WTC11 (cell line): ENCODE measurements around the gene SUPT16H. TPM values are rescaled to one million over a fixed set of nuclear protein-coding genes. Genes with fewer than 3 reads are reported as not detected.
A peak's percentile ranks its signal among the peaks of the same experiment; 100 is the strongest.
"Not testable (repeated sequence)": the region's sequence is repeated elsewhere in the genome, so short reads cannot be mapped to it uniquely, and the experiment has no call there.

Experiments used
- ATAC-seq: fragments of 200-7000 bp; cut with Tn5 transposase; 2 replicates; pipeline ENCODE4 v1.10.0; 2021; ENCODE audit warnings: mild to moderate bottlenecking, moderate library complexity
- CTCF ChIA-PET: fragments of 300-600 bp; sonication (Branson Sonifier 250); formaldehyde crosslinking; loops from one replicate; lab custom pipeline; 2021; ENCODE audit warnings: antibody characterized with exemption; lab: Charles Lee
- POLR2A ChIA-PET: fragments of 350-600 bp; sonication (Branson Sonifier 250); formaldehyde crosslinking; loops from one replicate; lab custom pipeline; 2021; ENCODE audit warnings: antibody characterized with exemption; lab: Charles Lee
- DNase-seq: peaks from one replicate; pipeline ENCODE4 v3.0.0; 2021; ENCODE audit warnings: low spot score
- H3K27ac Mint-ChIP-seq: 2 replicates; pipeline ENCODE4 v1.8.0; 2021; ENCODE audit warnings: mixed read lengths
- H3K27me3 Mint-ChIP-seq: 2 replicates; pipeline ENCODE4 v1.8.0; 2021; ENCODE audit warnings: low read depth, mild to moderate bottlenecking, moderate library complexity, mixed read lengths
- H3K36me3 Mint-ChIP-seq: 2 replicates; pipeline ENCODE4 v1.8.0; 2021; ENCODE audit warnings: mixed read lengths
- H3K4me1 Mint-ChIP-seq: 2 replicates; pipeline ENCODE4 v1.8.0; 2022; ENCODE audit warnings: mixed read lengths
- H3K4me3 Mint-ChIP-seq: 2 replicates; pipeline ENCODE4 v1.8.0; 2021; ENCODE audit warnings: mild to moderate bottlenecking, moderate library complexity, mixed read lengths
- H3K9me3 Mint-ChIP-seq: 2 replicates; pipeline ENCODE4 v1.8.0; 2021; ENCODE audit warnings: mixed read lengths
- ATF1 ChIP-seq: sonication (generic); formaldehyde crosslinking; IDR thresholded peaks from 2 replicates; pipeline ENCODE4 v1.8.1; 2023; ENCODE audit warnings: mild to moderate bottlenecking, moderate library complexity, missing genetic modification reagents
- ETV6 ChIP-seq: sonication (generic); formaldehyde crosslinking; IDR thresholded peaks from 2 replicates; pipeline ENCODE4 v1.8.1; 2022; ENCODE audit warnings: mild to moderate bottlenecking, missing genetic modification reagents
- FOXK1 ChIP-seq: sonication (generic); formaldehyde crosslinking; IDR thresholded peaks from 2 replicates; pipeline ENCODE4 v1.8.0; 2022; ENCODE audit warnings: mild to moderate bottlenecking, moderate library complexity, missing genetic modification reagents
- FOXP1 ChIP-seq: sonication (generic); formaldehyde crosslinking; IDR thresholded peaks from 2 replicates; pipeline ENCODE4 v1.8.0; 2022; ENCODE audit warnings: missing genetic modification reagents, mild to moderate bottlenecking, moderate library complexity, borderline replicate concordance
- HMGA2 ChIP-seq: fragments of 250-450 bp; sonication (Bioruptor Pico); IDR thresholded peaks from 2 replicates; pipeline ENCODE4 v1.4.0; 2021; ENCODE audit warnings: mild to moderate bottlenecking, moderate library complexity
- JAZF1 ChIP-seq: fragments of 250-450 bp; sonication (Bioruptor Pico); IDR thresholded peaks from 2 replicates; pipeline ENCODE4 v1.9.0; 2021; ENCODE audit warnings: moderate library complexity, mild to moderate bottlenecking, inconsistent platforms
- JUN ChIP-seq: sonication (generic); formaldehyde crosslinking; IDR thresholded peaks from 2 replicates; pipeline ENCODE4 v1.8.0; 2023; ENCODE audit warnings: mild to moderate bottlenecking, missing genetic modification reagents
- KAT7 ChIP-seq: sonication (generic); formaldehyde crosslinking; IDR thresholded peaks from 2 replicates; pipeline ENCODE4 v1.8.1; 2023; ENCODE audit warnings: missing genetic modification reagents, mild to moderate bottlenecking, borderline replicate concordance
- MYBL2 ChIP-seq: sonication (generic); formaldehyde crosslinking; IDR thresholded peaks from 2 replicates; pipeline ENCODE4 v1.8.1; 2023; ENCODE audit warnings: mild to moderate bottlenecking, moderate library complexity, missing genetic modification reagents
- NR2C2 ChIP-seq: sonication (generic); formaldehyde crosslinking; IDR thresholded peaks from 2 replicates; pipeline ENCODE4 v1.8.0; 2022; ENCODE audit warnings: mild to moderate bottlenecking, missing genetic modification reagents
- ZBTB21 ChIP-seq: sonication (generic); formaldehyde crosslinking; IDR thresholded peaks from 2 replicates; pipeline ENCODE4 v1.8.1; 2023; ENCODE audit warnings: mild to moderate bottlenecking, missing genetic modification reagents, borderline replicate concordance
- ZNF121 ChIP-seq: sonication (generic); formaldehyde crosslinking; IDR thresholded peaks from 2 replicates; pipeline ENCODE4 v1.8.0; 2023; ENCODE audit warnings: missing genetic modification reagents
- ZNF232 ChIP-seq: sonication (generic); formaldehyde crosslinking; IDR thresholded peaks from 2 replicates; pipeline ENCODE4 v1.8.0; 2022; ENCODE audit warnings: mild to moderate bottlenecking, missing genetic modification reagents
- ZNF416 ChIP-seq: fragments of 250-450 bp; sonication (Bioruptor Pico); IDR thresholded peaks from 2 replicates; pipeline ENCODE4 v1.9.0; 2021; ENCODE audit warnings: mild to moderate bottlenecking, inconsistent platforms
- total RNA-seq: library from RNA; stranded (reverse); gene quantifications from 3 replicates; pipeline ENCODE4 v1.2.3, GENCODE V29; 2021
- TF ChIP-seq, protein P1 (sequence below): sonication (generic); formaldehyde crosslinking; IDR thresholded peaks from 2 replicates; pipeline ENCODE4 v1.8.1; 2022; ENCODE audit warnings: missing genetic modification reagents, borderline replicate concordance
- TF ChIP-seq, protein P2 (sequence below): sonication (generic); formaldehyde crosslinking; IDR thresholded peaks from 2 replicates; pipeline ENCODE4 v1.8.1; 2022; ENCODE audit warnings: low read depth, missing genetic modification reagents, borderline replicate concordance
- TF ChIP-seq, protein P3 (sequence below): fragments of 250-450 bp; sonication (Bioruptor Pico); IDR thresholded peaks from 2 replicates; pipeline ENCODE4 v1.9.0; 2021; ENCODE audit warnings: mild to moderate bottlenecking
- TF ChIP-seq, protein P4 (sequence below): sonication (generic); formaldehyde crosslinking; IDR thresholded peaks from 2 replicates; pipeline ENCODE4 v1.8.1; 2023; ENCODE audit warnings: mild to moderate bottlenecking, missing genetic modification reagents, borderline replicate concordance
- TF ChIP-seq, protein P5 (sequence below): fragments of 250-450 bp; sonication (Bioruptor Pico); IDR thresholded peaks from 2 replicates; pipeline ENCODE4 v1.9.0; 2021; ENCODE audit warnings: moderate library complexity, mild to moderate bottlenecking, inconsistent platforms, borderline replicate concordance

Gene SUPT16H
- total RNA-seq, 1 experiment from 2014 or later, result 178 TPM

DNA sequence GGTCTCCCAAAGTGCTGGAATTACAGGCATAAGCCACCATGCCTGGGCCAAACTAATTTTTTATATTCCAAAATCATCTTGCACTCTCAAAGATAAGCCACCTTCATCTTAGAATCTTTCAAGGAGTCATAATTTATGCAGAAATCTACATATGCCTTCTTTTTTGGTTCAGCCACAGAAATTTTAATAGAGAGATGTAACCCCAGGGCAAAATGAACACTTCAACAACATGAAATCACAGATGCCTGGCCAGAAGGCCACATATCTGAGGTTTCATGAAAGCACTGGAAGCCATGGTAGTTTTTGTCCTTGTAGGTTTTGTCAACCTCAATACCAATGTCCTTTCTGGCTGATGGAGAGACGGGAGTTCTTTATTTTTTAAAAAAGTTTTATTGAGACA, 9.8 kb downstream of the SUPT16H start:
- no peak overlapping the region for H3K4me3 Mint-ChIP-seq
- no peaks in the 10 kb centered on the region for H3K4me1 Mint-ChIP-seq
- ATAC-seq, result no peak
- ChIA-PET CTCF (no interaction called here), POLR2A (no interaction called here)
- no peak for DNase-seq
- TF ChIP-seq ETV6 (CRISPR knock-in tag) (no peak), HMGA2 (CRISPR knock-in tag) (no peak), ZNF232 (CRISPR knock-in tag) (no peak), ZBTB21 (no peak), MYBL2 (no peak), NR2C2 (CRISPR knock-in tag) (no peak), JAZF1 (no peak)
- TF ChIP-seq, protein P1, sequence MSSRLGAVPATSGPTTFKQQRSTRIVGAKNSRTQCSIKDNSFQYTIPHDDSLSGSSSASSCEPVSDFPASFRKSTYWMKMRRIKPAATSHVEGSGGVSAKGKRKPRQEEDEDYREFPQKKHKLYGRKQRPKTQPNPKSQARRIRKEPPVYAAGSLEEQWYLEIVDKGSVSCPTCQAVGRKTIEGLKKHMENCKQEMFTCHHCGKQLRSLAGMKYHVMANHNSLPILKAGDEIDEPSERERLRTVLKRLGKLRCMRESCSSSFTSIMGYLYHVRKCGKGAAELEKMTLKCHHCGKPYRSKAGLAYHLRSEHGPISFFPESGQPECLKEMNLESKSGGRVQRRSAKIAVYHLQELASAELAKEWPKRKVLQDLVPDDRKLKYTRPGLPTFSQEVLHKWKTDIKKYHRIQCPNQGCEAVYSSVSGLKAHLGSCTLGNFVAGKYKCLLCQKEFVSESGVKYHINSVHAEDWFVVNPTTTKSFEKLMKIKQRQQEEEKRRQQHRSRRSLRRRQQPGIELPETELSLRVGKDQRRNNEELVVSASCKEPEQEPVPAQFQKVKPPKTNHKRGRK (CRISPR knock-in tag), result no peak
- TF ChIP-seq, protein P2, sequence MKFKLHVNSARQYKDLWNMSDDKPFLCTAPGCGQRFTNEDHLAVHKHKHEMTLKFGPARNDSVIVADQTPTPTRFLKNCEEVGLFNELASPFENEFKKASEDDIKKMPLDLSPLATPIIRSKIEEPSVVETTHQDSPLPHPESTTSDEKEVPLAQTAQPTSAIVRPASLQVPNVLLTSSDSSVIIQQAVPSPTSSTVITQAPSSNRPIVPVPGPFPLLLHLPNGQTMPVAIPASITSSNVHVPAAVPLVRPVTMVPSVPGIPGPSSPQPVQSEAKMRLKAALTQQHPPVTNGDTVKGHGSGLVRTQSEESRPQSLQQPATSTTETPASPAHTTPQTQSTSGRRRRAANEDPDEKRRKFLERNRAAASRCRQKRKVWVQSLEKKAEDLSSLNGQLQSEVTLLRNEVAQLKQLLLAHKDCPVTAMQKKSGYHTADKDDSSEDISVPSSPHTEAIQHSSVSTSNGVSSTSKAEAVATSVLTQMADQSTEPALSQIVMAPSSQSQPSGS (CRISPR knock-in tag), result no peak
- H3K27me3 Mint-ChIP-seq, result no peaks in the 10 kb centered on the region
- H3K36me3 Mint-ChIP-seq, result peaks cover 38% of the 10 kb centered on the region
- no peaks in the 10 kb centered on the region for H3K9me3 Mint-ChIP-seq
- no peak overlapping the region for H3K27ac Mint-ChIP-seq

DNA sequence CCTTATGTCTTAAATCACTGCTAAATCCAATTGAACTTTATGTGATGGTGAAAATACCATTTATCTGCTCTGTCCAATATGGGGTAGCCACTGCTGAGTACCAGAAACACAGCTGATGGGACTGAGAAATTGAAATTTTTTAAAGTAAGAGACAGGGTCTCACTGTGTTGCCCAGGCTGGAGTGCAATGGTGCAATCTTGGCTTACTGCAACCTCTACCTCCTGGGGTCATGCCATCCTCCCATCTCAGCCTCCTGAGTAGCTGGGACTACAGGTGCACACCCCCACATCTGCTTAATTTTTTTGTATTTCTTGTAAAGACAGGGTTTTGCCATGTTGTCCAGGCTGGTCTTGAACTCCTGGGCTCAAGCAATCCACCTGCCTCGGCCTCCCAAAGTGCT, 11.0 kb downstream of the SUPT16H start:
- H3K4me3 Mint-ChIP-seq, DNase-seq, CTCF ChIA-PET, POLR2A ChIA-PET, H3K27ac Mint-ChIP-seq, H3K4me1 Mint-ChIP-seq, H3K27me3 Mint-ChIP-seq, H3K9me3 Mint-ChIP-seq, ATAC-seq: not testable (repeated sequence)
- peak; percentile 83 for TF ChIP-seq ZNF121 (CRISPR knock-in tag)
- peaks cover 45% of the 10 kb centered on the region for H3K36me3 Mint-ChIP-seq

DNA sequence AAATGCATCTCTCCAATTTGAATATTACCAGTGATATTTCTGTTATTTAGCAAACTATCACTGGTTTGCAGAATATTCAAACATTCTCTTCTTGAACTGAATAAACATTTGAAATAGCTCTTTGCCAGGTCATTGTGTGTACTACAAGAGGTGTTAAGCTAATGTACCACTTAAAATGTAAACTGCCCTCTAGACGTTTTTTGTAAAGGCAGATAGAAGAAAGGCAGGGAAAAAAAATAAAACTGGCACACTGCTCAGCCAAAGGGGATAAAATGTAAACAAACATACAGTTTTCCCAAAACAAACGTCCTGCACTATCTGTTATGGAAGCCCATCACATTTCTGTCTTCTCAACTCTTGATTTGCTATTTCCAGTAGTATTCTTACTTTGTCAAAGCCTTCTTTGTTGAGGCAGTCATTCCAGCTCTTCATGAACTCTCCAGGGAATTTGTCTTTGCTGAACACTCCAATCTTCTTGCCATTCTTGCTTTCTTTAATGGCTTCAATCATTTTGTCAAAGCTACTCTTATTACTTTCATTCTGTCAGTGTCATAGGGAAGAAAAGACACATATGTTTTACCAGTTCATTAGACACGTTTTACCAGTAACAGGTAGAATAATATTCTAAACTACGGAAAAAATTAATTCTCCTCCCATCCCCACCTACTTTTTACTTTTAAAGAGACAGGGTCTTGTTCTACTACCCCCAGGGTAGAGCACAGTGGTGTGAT, 13.7 kb downstream of the SUPT16H start:
- Mint-ChIP-seq H3K4me3 (no peak overlapping the region), H3K4me1 (no peaks in the 10 kb centered on the region), H3K36me3 (peaks cover 70% of the 10 kb centered on the region), H3K27ac (no peak overlapping the region), H3K27me3 (no peaks in the 10 kb centered on the region), H3K9me3 (no peaks in the 10 kb centered on the region)
- no peak for DNase-seq
- TF ChIP-seq FOXK1 (no peak), FOXP1 (CRISPR knock-in tag) (no peak), JUN (no peak)
- POLR2A ChIA-PET, result no interaction called here
- no peak for ATAC-seq
- CTCF ChIA-PET, result no interaction called here

DNA sequence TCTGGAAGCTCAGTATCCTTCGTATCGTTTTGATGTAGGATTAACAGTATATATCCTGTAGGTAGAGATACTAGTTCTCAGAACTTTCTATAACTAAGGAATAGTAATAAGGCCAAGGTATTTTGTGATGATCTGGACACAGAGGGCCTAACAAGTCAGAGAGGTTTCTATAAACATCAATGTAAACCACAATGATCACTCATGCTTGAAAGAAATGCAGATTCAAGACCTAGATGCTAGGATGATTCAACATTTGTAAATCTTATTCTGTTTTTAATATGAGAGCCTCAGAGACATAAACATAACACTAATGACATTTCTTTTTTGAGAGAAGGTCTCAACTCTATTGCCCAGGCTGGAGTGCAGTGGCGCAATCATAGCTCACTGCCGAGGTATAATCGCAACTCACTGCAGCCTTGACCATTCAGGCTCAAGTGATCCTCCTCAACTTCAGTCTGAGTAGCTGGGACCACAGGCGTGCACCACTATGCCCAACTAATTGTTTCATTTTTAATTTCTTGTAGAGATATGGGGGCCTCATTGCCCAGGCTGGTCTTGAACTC, 16.2 kb downstream of the SUPT16H start:
- CTCF ChIA-PET, result no interaction called here
- H3K9me3 Mint-ChIP-seq, result no peaks in the 10 kb centered on the region
- H3K36me3 Mint-ChIP-seq, result peaks cover 91% of the 10 kb centered on the region
- no peak overlapping the region for H3K4me3 Mint-ChIP-seq
- TF ChIP-seq, protein P3, sequence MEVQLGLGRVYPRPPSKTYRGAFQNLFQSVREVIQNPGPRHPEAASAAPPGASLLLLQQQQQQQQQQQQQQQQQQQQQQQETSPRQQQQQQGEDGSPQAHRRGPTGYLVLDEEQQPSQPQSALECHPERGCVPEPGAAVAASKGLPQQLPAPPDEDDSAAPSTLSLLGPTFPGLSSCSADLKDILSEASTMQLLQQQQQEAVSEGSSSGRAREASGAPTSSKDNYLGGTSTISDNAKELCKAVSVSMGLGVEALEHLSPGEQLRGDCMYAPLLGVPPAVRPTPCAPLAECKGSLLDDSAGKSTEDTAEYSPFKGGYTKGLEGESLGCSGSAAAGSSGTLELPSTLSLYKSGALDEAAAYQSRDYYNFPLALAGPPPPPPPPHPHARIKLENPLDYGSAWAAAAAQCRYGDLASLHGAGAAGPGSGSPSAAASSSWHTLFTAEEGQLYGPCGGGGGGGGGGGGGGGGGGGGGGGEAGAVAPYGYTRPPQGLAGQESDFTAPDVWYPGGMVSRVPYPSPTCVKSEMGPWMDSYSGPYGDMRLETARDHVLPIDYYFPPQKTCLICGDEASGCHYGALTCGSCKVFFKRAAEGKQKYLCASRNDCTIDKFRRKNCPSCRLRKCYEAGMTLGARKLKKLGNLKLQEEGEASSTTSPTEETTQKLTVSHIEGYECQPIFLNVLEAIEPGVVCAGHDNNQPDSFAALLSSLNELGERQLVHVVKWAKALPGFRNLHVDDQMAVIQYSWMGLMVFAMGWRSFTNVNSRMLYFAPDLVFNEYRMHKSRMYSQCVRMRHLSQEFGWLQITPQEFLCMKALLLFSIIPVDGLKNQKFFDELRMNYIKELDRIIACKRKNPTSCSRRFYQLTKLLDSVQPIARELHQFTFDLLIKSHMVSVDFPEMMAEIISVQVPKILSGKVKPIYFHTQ (CRISPR knock-in tag), result no peak
- TF ChIP-seq, protein P4, sequence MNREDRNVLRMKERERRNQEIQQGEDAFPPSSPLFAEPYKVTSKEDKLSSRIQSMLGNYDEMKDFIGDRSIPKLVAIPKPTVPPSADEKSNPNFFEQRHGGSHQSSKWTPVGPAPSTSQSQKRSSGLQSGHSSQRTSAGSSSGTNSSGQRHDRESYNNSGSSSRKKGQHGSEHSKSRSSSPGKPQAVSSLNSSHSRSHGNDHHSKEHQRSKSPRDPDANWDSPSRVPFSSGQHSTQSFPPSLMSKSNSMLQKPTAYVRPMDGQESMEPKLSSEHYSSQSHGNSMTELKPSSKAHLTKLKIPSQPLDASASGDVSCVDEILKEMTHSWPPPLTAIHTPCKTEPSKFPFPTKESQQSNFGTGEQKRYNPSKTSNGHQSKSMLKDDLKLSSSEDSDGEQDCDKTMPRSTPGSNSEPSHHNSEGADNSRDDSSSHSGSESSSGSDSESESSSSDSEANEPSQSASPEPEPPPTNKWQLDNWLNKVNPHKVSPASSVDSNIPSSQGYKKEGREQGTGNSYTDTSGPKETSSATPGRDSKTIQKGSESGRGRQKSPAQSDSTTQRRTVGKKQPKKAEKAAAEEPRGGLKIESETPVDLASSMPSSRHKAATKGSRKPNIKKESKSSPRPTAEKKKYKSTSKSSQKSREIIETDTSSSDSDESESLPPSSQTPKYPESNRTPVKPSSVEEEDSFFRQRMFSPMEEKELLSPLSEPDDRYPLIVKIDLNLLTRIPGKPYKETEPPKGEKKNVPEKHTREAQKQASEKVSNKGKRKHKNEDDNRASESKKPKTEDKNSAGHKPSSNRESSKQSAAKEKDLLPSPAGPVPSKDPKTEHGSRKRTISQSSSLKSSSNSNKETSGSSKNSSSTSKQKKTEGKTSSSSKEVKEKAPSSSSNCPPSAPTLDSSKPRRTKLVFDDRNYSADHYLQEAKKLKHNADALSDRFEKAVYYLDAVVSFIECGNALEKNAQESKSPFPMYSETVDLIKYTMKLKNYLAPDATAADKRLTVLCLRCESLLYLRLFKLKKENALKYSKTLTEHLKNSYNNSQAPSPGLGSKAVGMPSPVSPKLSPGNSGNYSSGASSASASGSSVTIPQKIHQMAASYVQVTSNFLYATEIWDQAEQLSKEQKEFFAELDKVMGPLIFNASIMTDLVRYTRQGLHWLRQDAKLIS (CRISPR knock-in tag), result no peak
- TF ChIP-seq ATF1 (CRISPR knock-in tag) (no peak), ZNF416 (no peak), KAT7 (CRISPR knock-in tag) (no peak), FOXK1 (no peak)
- TF ChIP-seq, protein P5, sequence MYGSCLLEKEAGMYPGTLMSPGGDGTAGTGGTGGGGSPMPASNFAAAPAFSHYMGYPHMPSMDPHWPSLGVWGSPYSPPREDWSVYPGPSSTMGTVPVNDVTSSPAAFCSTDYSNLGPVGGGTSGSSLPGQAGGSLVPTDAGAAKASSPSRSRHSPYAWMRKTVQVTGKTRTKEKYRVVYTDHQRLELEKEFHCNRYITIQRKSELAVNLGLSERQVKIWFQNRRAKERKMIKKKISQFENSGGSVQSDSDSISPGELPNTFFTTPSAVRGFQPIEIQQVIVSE (CRISPR knock-in tag), result no peak
- DNase-seq, result no peak
- POLR2A ChIA-PET, result interaction anchor here (0.6 kb wide), 1 partner anchor 146 kb away, joined by 5 read pairs; no protein-coding TSS in a partner anchor
- H3K27me3 Mint-ChIP-seq, result no peaks in the 10 kb centered on the region
- no peak for ATAC-seq
- no peaks in the 10 kb centered on the region for H3K4me1 Mint-ChIP-seq
- no peak overlapping the region for H3K27ac Mint-ChIP-seq
